ENCODE data around the gene DHH. TPM values are rescaled to one million over a fixed set of nuclear protein-coding genes. Genes with fewer than 3 reads are reported as not detected.
"Not testable (repeated sequence)": the region's sequence is repeated elsewhere in the genome, so short reads cannot be mapped to it uniquely, and the experiment has no call there.

Gene DHH
- total and polyA plus RNA-seq, 2 donors (not counting 3 experiments of a cell fraction or from before 2014, with no cell fraction given): 2.9 to 3.3 TPM

- Histone ChIP-seq H3K9ac (replicated peaks; ENCODE audit: extremely low read depth, insufficient read depth, low read length) (peak overlapping the region; percentile 85), H3K27ac (ENCODE audit: insufficient read depth, low read depth, low read length) (peak overlapping the region; percentile 65), H2AFZ (ENCODE audit: low read depth, low read length) (no peak overlapping the region), H3K9me1 (replicated peaks; ENCODE audit: control insufficient read depth, extremely low read depth, insufficient read depth, low read length) (no peaks in the 10 kb centered on the region), H3K4me2 (ENCODE audit: insufficient read depth, low read length) (peak overlapping the region; percentile 85), H3K4me3 (replicated peaks in 1 of 3; ENCODE audit: insufficient read depth in 1 of 3, low read depth in 1 of 3, low read length in 3 of 3) (peak overlapping the region; percentile 7 to 99 (median 73)), H3K27me3 (ENCODE audit: control insufficient read depth in 2 of 2, insufficient read depth in 2 of 2, low read length in 2 of 2) (no peaks in the 10 kb centered on the region), H3K36me3 (ENCODE audit: control insufficient read depth in 2 of 2, extremely low read depth in 1 of 2, insufficient read depth in 2 of 2, low read length in 2 of 2) (peaks cover 14 to 18% of the 10 kb centered on the region in 2 experiments), H3K4me1 (ENCODE audit: control insufficient read depth, extremely low read depth, insufficient read depth, low read length) (peaks cover 22% of the 10 kb centered on the region), H3K9me3 (replicated peaks; ENCODE audit: control insufficient read depth, insufficient read depth, low read length) (no peaks in the 10 kb centered on the region), H4K20me1 (replicated peaks; ENCODE audit: control insufficient read depth, extremely low read depth, insufficient read depth, low read length) (peaks cover 4% of the 10 kb centered on the region), H3K79me2 (ENCODE audit: control insufficient read depth, insufficient read depth, low read length) (peaks cover 29% of the 10 kb centered on the region)
- DNase-seq (ENCODE audit: low read depth, low spot score) (no peak), FAIRE-seq (no peak)
- no TSS peak for BruUV-seq (replicated peaks)
- POLR2A ChIA-PET: interaction anchor here (1.1 to 3.4 kb wide), 10 partner anchors 11 to 102 kb away, joined by 3 to 58 read pairs (median 11); partner anchors contain the start of genes DHH, LMBR1L, RHEBL1 and TUBA1A
- TF ChIP-seq POLR2A (IDR thresholded peaks at IDR 0.05; ENCODE audit: low read depth, low read length): peak; percentile 8
- TF ChIP-seq EZH2 (IDR thresholded peaks at IDR 0.05; ENCODE audit: borderline replicate concordance, low read depth, low read length, severe bottlenecking): no peak
- no peak for TF ChIP-seq MYC (IDR thresholded peaks at IDR 0.05; ENCODE audit: low read depth, low read length)
- TF ChIP-seq FOS (IDR thresholded peaks at IDR 0.05; ENCODE audit: borderline replicate concordance, insufficient read depth, low read length): no peak
- intact Hi-C loops (cut with micrococcal nuclease): loop anchor here (1.0 to 2.0 kb wide), 7 partner anchors 19 to 135 kb away; partner anchors contain the start of gene LMBR1L
- dilution Hi-C loops (cut with MboI; ENCODE audit: extremely low pct_ligation_motif_present, low sequenced_read_pairs): no loop called here
- CTCF ChIA-PET: interaction anchor here (0.7 to 4.5 kb wide), 20 partner anchors 8 to 277 kb away, joined by 3 to 57 read pairs (median 9); partner anchors contain the start of genes DHH, LMBR1L, RHEBL1 and TUBA1A
Measured at GRCh38 chr12:49129332-49130150, 34.9 kb upstream of the DHH start.

DNA sequence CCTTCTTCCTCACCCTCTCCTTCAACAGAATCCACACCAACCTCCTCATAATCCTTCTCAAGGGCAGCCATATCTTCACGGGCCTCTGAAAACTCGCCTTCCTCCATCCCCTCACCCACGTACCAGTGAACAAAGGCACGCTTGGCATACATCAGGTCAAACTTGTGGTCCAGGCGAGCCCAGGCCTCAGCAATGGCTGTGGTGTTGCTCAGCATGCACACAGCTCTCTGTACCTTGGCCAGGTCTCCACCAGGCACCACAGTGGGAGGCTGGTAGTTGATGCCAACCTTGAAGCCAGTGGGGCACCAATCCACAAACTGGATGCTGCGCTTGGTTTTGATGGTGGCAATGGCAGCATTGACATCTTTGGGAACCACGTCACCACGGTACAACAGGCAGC is 33.4 kb upstream of the DHH start:
- H3K9me3 ChIP-seq (replicated peaks; ENCODE audit: control insufficient read depth, insufficient read depth, low read length); H3K9ac ChIP-seq (replicated peaks; ENCODE audit: extremely low read depth, insufficient read depth, low read length); H3K9me1 ChIP-seq (replicated peaks; ENCODE audit: control insufficient read depth, extremely low read depth, insufficient read depth, low read length); H4K20me1 ChIP-seq (replicated peaks; ENCODE audit: control insufficient read depth, extremely low read depth, insufficient read depth, low read length); FAIRE-seq; dilution Hi-C loops (cut with MboI; ENCODE audit: extremely low pct_ligation_motif_present, low sequenced_read_pairs); H3K4me3 ChIP-seq (replicated peaks in 1 of 3; ENCODE audit: insufficient read depth in 1 of 3, low read depth in 1 of 3, low read length in 3 of 3); intact Hi-C loops (cut with micrococcal nuclease); H3K27me3 ChIP-seq (ENCODE audit: control insufficient read depth in 2 of 2, insufficient read depth in 2 of 2, low read length in 2 of 2); H3K4me2 ChIP-seq (ENCODE audit: insufficient read depth, low read length); H3K27ac ChIP-seq (ENCODE audit: insufficient read depth, low read depth, low read length); H2AFZ ChIP-seq (ENCODE audit: low read depth, low read length); DNase-seq (ENCODE audit: low read depth, low spot score): not testable (repeated sequence)
- ChIA-PET POLR2A (interaction anchor here (0.8 kb wide), 1 partner anchor 58 kb away, joined by 3 read pairs; the partner anchor contains the start of gene RHEBL1), CTCF (interaction anchor here (1.1 kb wide), 1 partner anchor 107 kb away, joined by 3 read pairs; no protein-coding TSS in a partner anchor)
- Histone ChIP-seq H3K79me2 (ENCODE audit: control insufficient read depth, insufficient read depth, low read length) (peaks cover 29% of the 10 kb centered on the region), H3K4me1 (ENCODE audit: control insufficient read depth, extremely low read depth, insufficient read depth, low read length) (peaks cover 22% of the 10 kb centered on the region), H3K36me3 (ENCODE audit: control insufficient read depth in 2 of 2, extremely low read depth in 1 of 2, insufficient read depth in 2 of 2, low read length in 2 of 2) (peaks cover 14 to 18% of the 10 kb centered on the region in 2 experiments)
- TSS peak; percentile 23 for BruUV-seq (replicated peaks)

Measured in endothelial cell of umbilical vein (primary cell).